Left renal pelvis (tissue), 4 donors: ENCODE data around the gene ZNF276. TPM values are rescaled to one million over a fixed set of nuclear protein-coding genes. Genes with fewer than 3 reads are reported as not detected.
"Not testable (repeated sequence)": the region's sequence is repeated elsewhere in the genome, so short reads cannot be mapped to it uniquely, and the experiment has no call there.

Source experiments
- DNase-seq, 4 donors: peaks; one replicate each; pipeline ENCODE4 v3.0.0-alpha.2; 2013; ENCODE audit warnings: low read depth in 4 of 4, low spot score in 3 of 4
- polyA plus RNA-seq, 4 donors: library from polyadenylated mRNA; unstranded; fragments of 120-200 nt; gene quantifications; one replicate each; pipeline ENCODE4 v1.2.1, GENCODE V29; 2013; ENCODE audit not compliant: insufficient read length in 4 of 4

The ZNF276 gene
- polyA plus RNA-seq, 4 donors, result 23.6 to 35.4 (median 30.4) TPM

GRCh38 chr16:89695875-89696669, 25.3 kb upstream of the ZNF276 start:
- no peak for DNase-seq

GRCh38 chr16:89696670-89697128, 24.6 kb upstream of the ZNF276 start:
- DNase-seq, result no peak

- DNase-seq, result no peak
These were observed 24.1 kb upstream of the ZNF276 start for GRCh38 chr16:89697161-89697615.

GRCh38 chr16:89697616-89698331, 23.6 kb upstream of the ZNF276 start:
- DNase-seq, result no peak

- DNase-seq, result not testable (repeated sequence)
These were observed 22.6 kb upstream of the ZNF276 start for GRCh38 chr16:89698717-89699116.

- not testable (repeated sequence) for DNase-seq
These were observed 21.7 kb upstream of the ZNF276 start for GRCh38 chr16:89699629-89700099.

- DNase-seq, result peak; percentile 89 to 96 (median 94)
These were observed 21.2 kb upstream of the ZNF276 start for GRCh38 chr16:89700100-89700648.

- no peak for DNase-seq
These were observed 20.5 kb upstream of the ZNF276 start for GRCh38 chr16:89700649-89701424.

GRCh38 chr16:89701425-89702406, 19.6 kb upstream of the ZNF276 start, which contains the start of gene SPATA2L:
Gene SPATA2L (minus strand): TSS chr16:89701705. CDS start chr16:89701232, 473 bp downstream.
- peak; percentile 77 to 83 (median 80) for DNase-seq

- DNase-seq, result no peak
These were observed 17.1 kb upstream of the ZNF276 start for GRCh38 chr16:89704281-89704680.

GRCh38 chr16:89705006-89705405, 16.3 kb upstream of the ZNF276 start:
- DNase-seq, result no peak

- DNase-seq, result no peak
These were observed 14.6 kb upstream of the ZNF276 start for GRCh38 chr16:89706518-89707260.

GRCh38 chr16:89707695-89708094, 13.6 kb upstream of the ZNF276 start:
- no peak for DNase-seq

GRCh38 chr16:89708481-89708931, 12.8 kb upstream of the ZNF276 start:
- DNase-seq, result no peak

- no peak for DNase-seq
These were observed 12.2 kb upstream of the ZNF276 start for GRCh38 chr16:89709166-89709565.

GRCh38 chr16:89709716-89710432, 11.5 kb upstream of the ZNF276 start:
- DNase-seq, result no peak

- DNase-seq, result no peak
These were observed 10.4 kb upstream of the ZNF276 start for GRCh38 chr16:89710709-89711564.
